A172 (cell line): ENCODE measurements around the gene TK1. TPM values are rescaled to one million over a fixed set of nuclear protein-coding genes. Genes with fewer than 3 reads are reported as not detected.

Experiments
- total RNA-seq: library from RNA; depleted of rRNA; stranded (reverse); fragments of >200 nt; shearing (Covaris generic); gene quantifications from 2 replicates; pipeline ENCODE4 v1.2.3, GENCODE V29; 2014; rRNA removed

TK1 gene
- total RNA-seq, 1 experiment from 2014 or later = 152 TPM

Other genes starting within 250 kb of the TK1 start
- gene TNRC6C, start 228.3 kb downstream of the TK1 start, total RNA-seq = 2.5 and 3.2 TPM in 2 replicates
- 15.9 and 34.5 TPM in 2 replicates for gene TMC6, start 58.3 kb downstream of the TK1 start, total RNA-seq
- gene TMC8, start 56.3 kb downstream of the TK1 start, total RNA-seq = 0.02 and 0.05 TPM in 2 replicates
- not detected in 2 replicates for gene C17orf99, start 40.7 kb downstream of the TK1 start, total RNA-seq
- 60.3 and 70.8 TPM in 2 replicates for gene SYNGR2, start 18.5 kb downstream of the TK1 start, total RNA-seq
- 15.6 and 18.4 TPM in 2 replicates for gene AFMID, start 310 bp upstream of the TK1 start, total RNA-seq
- gene BIRC5, start 27.2 kb upstream of the TK1 start, total RNA-seq = 174 and 237 TPM in 2 replicates
- not detected in 2 replicates for gene TMEM235, start 44.6 kb upstream of the TK1 start, total RNA-seq
- gene SOCS3, start 173.0 kb upstream of the TK1 start, total RNA-seq = 51.0 and 60.2 TPM in 2 replicates
- 25.6 and 40.1 TPM in 2 replicates for gene PGS1, start 191.6 kb upstream of the TK1 start, total RNA-seq